GM13976 (cell line): ENCODE results near the gene INTU.

Experiments
- DNase-seq: peaks from one replicate; pipeline ENCODE4 v3.0.0; 2012; ENCODE audit warnings: low spot score
- in situ Hi-C: fragments of 300-500 bp; cut with MboI; formaldehyde crosslinking; loops from one replicate; pipeline ENCODE4 v1.12.0; 2022; ENCODE audit warnings: low sequenced_read_pairs, mixed read lengths, inconsistent platforms; ENCODE audit not compliant: unreplicated experiment
- TF ChIP-seq, protein P1 (sequence below): IDR thresholded peaks from 2 replicates; pipeline ENCODE4 v1.5.1; 2012; ENCODE audit warnings: borderline replicate concordance, mild to moderate bottlenecking; ENCODE audit not compliant: insufficient read depth; ENCODE audit errors: extremely low read depth, missing control alignments, control extremely low read depth

The INTU gene

DNA sequence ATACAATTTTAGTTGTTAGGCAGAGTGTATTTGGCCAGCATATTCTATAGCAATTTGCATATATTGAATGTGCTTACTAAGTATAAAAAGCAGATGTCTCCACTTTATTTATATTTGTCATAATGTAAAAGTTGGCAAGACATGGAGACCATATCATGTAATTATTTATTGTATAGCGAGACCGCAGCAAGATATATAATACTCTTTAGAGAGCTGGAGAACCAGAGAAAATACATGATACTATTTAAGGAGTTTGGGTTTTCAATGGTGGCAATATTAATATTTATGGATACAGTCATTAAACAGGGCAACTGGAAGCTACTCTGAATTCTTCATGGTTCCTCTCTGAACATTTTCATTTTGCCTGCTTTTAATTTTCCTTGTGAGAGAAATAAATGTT, 35.0 kb downstream of the INTU start:
- in situ Hi-C loops = no loop called here
- DNase-seq = no peak
- TF ChIP-seq, protein P1, sequence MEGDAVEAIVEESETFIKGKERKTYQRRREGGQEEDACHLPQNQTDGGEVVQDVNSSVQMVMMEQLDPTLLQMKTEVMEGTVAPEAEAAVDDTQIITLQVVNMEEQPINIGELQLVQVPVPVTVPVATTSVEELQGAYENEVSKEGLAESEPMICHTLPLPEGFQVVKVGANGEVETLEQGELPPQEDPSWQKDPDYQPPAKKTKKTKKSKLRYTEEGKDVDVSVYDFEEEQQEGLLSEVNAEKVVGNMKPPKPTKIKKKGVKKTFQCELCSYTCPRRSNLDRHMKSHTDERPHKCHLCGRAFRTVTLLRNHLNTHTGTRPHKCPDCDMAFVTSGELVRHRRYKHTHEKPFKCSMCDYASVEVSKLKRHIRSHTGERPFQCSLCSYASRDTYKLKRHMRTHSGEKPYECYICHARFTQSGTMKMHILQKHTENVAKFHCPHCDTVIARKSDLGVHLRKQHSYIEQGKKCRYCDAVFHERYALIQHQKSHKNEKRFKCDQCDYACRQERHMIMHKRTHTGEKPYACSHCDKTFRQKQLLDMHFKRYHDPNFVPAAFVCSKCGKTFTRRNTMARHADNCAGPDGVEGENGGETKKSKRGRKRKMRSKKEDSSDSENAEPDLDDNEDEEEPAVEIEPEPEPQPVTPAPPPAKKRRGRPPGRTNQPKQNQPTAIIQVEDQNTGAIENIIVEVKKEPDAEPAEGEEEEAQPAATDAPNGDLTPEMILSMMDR = no peak

GRCh38 chr4:127668770-127669169, 36.0 kb downstream of the INTU start:
- no peak for DNase-seq
- in situ Hi-C loops = no loop called here
- TF ChIP-seq, protein P1 = no peak

- in situ Hi-C loops = no loop called here
- DNase-seq = no peak
These were observed 36.9 kb downstream of the INTU start for GRCh38 chr4:127669691-127670090.

DNA sequence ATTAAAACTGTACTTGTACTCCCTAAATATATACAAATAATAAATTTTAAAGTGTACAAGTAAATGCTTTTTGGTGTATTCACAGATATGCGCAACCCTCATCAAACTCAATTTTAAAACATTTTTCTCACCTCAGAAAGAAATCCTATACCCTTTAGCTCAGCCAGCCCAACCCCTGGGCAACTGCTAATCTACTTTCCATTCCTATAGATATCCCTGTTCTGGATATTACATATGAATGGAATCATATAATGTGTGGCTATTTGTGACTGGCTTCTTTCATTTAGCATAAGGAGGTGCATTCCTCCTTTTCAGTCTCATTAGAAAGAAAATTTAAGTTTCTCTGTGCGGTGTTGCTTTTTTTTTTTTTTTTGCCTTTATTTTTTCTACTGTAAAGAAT, 39.4 kb downstream of the INTU start:
- DNase-seq = no peak
- in situ Hi-C loops = no loop called here
- TF ChIP-seq, protein P1 = no peak

More at GRCh38 chr4:127669691-127670090, 36.9 kb downstream of the INTU start:
- TF ChIP-seq, protein P1 = no peak

DNA sequence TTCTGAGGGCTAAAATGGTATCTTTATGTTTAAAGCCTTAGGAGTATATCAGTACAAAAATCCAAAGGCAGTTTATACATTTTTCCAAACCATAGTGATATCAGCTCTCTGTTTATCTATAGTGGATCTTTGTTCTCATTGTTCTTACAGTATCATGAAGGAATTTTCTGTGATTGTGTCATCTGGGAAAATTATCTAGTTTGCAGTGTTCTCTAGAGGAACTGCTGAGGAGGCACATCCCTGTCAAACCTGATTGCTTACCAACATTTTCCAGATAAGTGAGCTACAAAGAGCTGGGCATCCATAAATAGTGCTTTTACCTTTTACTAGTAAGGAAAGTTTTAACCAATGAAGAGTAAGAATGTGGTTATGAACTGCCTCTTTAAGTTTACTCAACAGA, 52.5 kb downstream of the INTU start:
- no peak for DNase-seq
- TF ChIP-seq, protein P1 = no peak
- in situ Hi-C loops = no loop called here

DNA sequence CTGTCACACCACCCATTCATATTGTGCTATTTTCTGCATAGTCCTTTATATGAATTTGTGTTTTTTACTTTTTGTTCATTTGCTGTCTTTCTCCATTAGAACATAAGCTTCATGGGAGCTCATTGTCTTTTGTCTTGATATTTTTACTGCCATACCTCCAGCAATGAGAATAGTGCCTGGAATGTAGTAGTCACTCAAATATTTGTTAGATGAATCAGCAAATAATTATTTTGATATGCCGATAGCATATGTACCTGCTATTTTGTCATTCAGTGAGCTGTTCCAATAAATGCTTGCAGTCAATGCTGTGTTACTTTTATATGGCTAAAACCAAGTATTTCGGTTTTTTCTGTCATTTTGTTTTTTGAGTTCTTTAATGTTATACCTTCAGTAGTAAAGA, 53.9 kb downstream of the INTU start:
- in situ Hi-C loops = no loop called here
- no peak for DNase-seq
- TF ChIP-seq, protein P1 = no peak

GRCh38 chr4:127687580-127687979, 54.8 kb downstream of the INTU start:
- in situ Hi-C loops = no loop called here
- TF ChIP-seq, protein P1 = no peak
- DNase-seq = no peak
